ENCODE data around the gene APEX2. TPM values are rescaled to one million over a fixed set of nuclear protein-coding genes. Genes with fewer than 3 reads are reported as not detected.

Gene APEX2
- total RNA-seq, 3 donors from 2014 or later: 12.5 to 20.5 (median 18.2) TPM

GRCh38 chrX:55006827-55007621 is 6.9 kb downstream of the APEX2 start:
- no peaks in the 10 kb centered on the region for H3K36me3 ChIP-seq (ENCODE audit: low read depth)
- H3K9me3 ChIP-seq: no peaks in the 10 kb centered on the region
- no peak overlapping the region for H3K4me3 ChIP-seq
- intact Hi-C loops (cut with DNase I, micrococcal nuclease): no loop called here
- DNase-seq (peak in 1 of 3 donors; percentile 30), ATAC-seq (no peak)
- TF ChIP-seq CTCF (IDR thresholded peaks at IDR 0.05): no peak
- peaks cover 13% of the 10 kb centered on the region for H3K4me1 ChIP-seq (ENCODE audit: low read depth)

- no peaks in the 10 kb centered on the region for H3K36me3 ChIP-seq (ENCODE audit: low read depth)
- no peaks in the 10 kb centered on the region for H3K9me3 ChIP-seq
- DNase-seq: peak in 2 of 3 donors; percentile 55 to 78
- intact Hi-C loops (cut with DNase I, micrococcal nuclease): no loop called here
- no peak for TF ChIP-seq CTCF (IDR thresholded peaks at IDR 0.05)
- no peak overlapping the region for H3K4me3 ChIP-seq
- peaks cover 13% of the 10 kb centered on the region for H3K4me1 ChIP-seq (ENCODE audit: low read depth)
- ATAC-seq: peak; percentile 96
Measured at GRCh38 chrX:55007656-55008055, 7.5 kb downstream of the APEX2 start.

- no peak overlapping the region for H3K4me3 ChIP-seq
- ATAC-seq (no peak), DNase-seq (no peak)
- intact Hi-C loops (cut with DNase I, micrococcal nuclease): no loop called here
- peaks cover 13% of the 10 kb centered on the region for H3K4me1 ChIP-seq (ENCODE audit: low read depth)
- TF ChIP-seq CTCF (IDR thresholded peaks at IDR 0.05): no peak
- H3K36me3 ChIP-seq (ENCODE audit: low read depth): no peaks in the 10 kb centered on the region
- H3K9me3 ChIP-seq: no peaks in the 10 kb centered on the region
Measured at GRCh38 chrX:55008571-55009358, 8.6 kb downstream of the APEX2 start.

GRCh38 chrX:55011294-55011693 is 11.1 kb downstream of the APEX2 start:
- DNase-seq (no peak), ATAC-seq (no peak)
- Histone ChIP-seq H3K4me3 (no peak overlapping the region), H3K9me3 (no peaks in the 10 kb centered on the region), H3K4me1 (ENCODE audit: low read depth) (peaks cover 10% of the 10 kb centered on the region), H3K36me3 (ENCODE audit: low read depth) (no peaks in the 10 kb centered on the region)
- intact Hi-C loops (cut with DNase I, micrococcal nuclease): loop anchor here in 1 of 2 donors (10.0 kb wide), 1 partner anchor 64 kb away; the partner anchor contains the start of gene PAGE2B
- no peak for TF ChIP-seq CTCF (IDR thresholded peaks at IDR 0.05)

GRCh38 chrX:55014897-55015299 is 14.7 kb downstream of the APEX2 start:
- intact Hi-C loops (cut with DNase I, micrococcal nuclease): loop anchor here in 1 of 2 donors (10.0 kb wide), 1 partner anchor 60 kb away; the partner anchor contains the start of gene PAGE2B

More at GRCh38 chrX:55014897-55015299, 14.7 kb downstream of the APEX2 start:
- no peaks in the 10 kb centered on the region for H3K9me3 ChIP-seq
- ATAC-seq: no peak
- H3K4me3 ChIP-seq: no peak overlapping the region
- no peak for TF ChIP-seq CTCF (IDR thresholded peaks at IDR 0.05)
- H3K36me3 ChIP-seq (ENCODE audit: low read depth): no peaks in the 10 kb centered on the region
- H3K4me1 ChIP-seq (ENCODE audit: low read depth): no peaks in the 10 kb centered on the region
- no peak for DNase-seq

Data from mucosa of descending colon (tissue), 3 donors.